Measurements from ENCODE around the gene ABCA2.

The ABCA2 gene

GRCh38 chr9:136963341-136963740 is 64.7 kb downstream of the ABCA2 start:
- DNase-seq: no peak

GRCh38 chr9:136962701-136963248 is 65.3 kb downstream of the ABCA2 start:
- no peak for DNase-seq

GRCh38 chr9:136962163-136962562 is 65.9 kb downstream of the ABCA2 start:
- DNase-seq: no peak

- DNase-seq: no peak
These were observed 66.6 kb downstream of the ABCA2 start for GRCh38 chr9:136961279-136962065.

GRCh38 chr9:136960938-136961275 is 67.1 kb downstream of the ABCA2 start:
- DNase-seq: no peak

GRCh38 chr9:136960212-136960937 is 67.7 kb downstream of the ABCA2 start:
- no peak for DNase-seq

GRCh38 chr9:136958898-136959850 is 68.9 kb downstream of the ABCA2 start:
- DNase-seq: no peak

- no peak for DNase-seq
These were observed 69.6 kb downstream of the ABCA2 start for GRCh38 chr9:136958473-136958872.

GRCh38 chr9:136957901-136958300 is 70.1 kb downstream of the ABCA2 start:
- DNase-seq: no peak

GRCh38 chr9:136957461-136957860 is 70.6 kb downstream of the ABCA2 start:
- DNase-seq: no peak

Data from activated CD4-positive, alpha-beta T cell treated with anti-CD3 and anti-CD28 coated beads, Interleukin-2, amount 50 U/mL, for 4 hours (primary cell).